Stimulated activated CD4-positive, alpha-beta T cell treated with anti-CD3 and anti-CD28 coated beads, TNF-alpha, amount 100 ng/mL, for 24 hours (primary cell): ENCODE measurements around the gene IFT74.
"Not testable (repeated sequence)": the region's sequence is repeated elsewhere in the genome, so short reads cannot be mapped to it uniquely, and the experiment has no call there.

Source experiments
- DNase-seq, 3 experiments: peaks; one replicate each; pipeline ENCODE4 v3.0.0-alpha.2; 2020; ENCODE audit warnings: low read depth in 3 of 3

The IFT74 gene

DNA sequence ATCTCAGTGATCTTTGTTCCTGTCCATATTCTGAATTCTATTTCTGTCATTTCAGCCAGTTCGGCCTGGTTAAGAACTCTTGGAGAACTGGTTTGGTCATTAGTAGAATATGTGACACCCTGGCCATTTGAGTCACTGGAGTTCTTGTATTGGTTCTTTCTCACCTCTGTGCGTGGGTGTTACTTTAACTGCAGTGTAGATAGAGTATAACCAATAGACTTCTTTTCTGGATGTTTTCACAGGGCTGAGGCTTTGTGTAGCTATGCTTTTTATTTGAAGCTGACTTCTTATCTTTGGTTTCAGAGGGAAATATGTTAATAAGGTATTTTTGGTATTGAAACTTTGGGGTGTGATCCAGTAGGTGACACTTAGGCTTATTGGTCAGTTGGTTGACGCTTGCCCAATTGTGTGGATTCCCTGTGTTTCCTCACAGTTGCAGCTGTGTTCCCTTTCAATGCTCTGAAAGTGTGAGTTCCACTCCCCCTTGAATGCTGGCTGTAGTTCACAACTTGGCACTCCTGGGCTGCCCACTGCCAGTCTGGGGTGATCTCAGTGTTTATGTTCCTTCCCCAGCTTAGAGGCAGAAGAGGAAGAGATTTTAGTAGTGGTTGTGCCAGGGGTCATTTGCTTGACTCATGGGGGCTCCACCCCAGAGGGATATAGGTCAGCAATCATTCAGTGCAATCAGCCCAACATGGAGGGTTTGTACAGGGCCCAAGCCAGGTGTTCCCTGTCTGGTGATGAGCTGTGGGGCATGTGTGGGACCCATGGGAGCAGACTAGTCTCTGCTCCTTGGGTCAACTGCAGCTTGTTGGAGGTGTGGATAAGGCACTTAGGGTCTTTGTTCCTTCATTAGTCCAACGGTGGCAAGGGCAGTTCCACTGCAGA lies 117.9 kb downstream of the IFT74 start:
- no peak for DNase-seq

DNA sequence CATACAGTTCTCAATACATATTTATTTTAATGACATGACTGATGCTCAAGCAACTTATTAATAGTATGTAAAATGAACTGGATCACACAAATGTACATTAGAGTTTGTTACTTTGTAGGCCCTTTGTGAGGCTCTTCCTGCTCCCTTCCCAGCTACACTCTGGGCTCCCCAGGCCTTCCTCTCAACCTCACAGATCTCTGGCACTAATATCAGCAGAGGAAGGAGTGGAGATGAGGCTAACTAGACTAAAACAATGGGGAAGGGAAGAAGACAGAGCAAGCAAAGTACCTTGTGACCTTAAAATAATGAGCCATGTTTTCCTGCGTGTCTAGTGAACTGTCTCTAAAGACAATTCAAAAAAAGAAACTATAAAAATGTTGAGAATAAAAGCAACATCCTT lies 122.5 kb downstream of the IFT74 start:
- no peak for DNase-seq

DNA sequence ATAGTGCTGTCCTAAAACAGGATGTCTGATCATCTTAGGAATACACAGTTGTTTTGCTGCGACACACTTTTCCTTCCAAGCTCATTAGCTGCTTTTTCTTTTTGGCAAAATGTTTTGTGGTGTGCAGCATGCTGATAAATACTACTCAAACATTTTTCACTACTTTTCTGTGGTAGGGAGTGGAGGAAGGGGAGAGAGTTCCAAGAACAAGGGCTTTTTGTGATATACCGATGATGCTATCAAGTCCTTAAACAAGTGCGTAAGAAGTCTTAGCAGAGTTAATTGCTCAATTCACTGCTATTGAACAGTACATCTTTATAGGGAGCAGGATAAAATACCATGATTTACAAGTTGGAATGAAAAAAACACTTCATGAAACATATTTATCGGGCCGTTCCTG lies 129.2 kb downstream of the IFT74 start:
- no peak for DNase-seq

DNA sequence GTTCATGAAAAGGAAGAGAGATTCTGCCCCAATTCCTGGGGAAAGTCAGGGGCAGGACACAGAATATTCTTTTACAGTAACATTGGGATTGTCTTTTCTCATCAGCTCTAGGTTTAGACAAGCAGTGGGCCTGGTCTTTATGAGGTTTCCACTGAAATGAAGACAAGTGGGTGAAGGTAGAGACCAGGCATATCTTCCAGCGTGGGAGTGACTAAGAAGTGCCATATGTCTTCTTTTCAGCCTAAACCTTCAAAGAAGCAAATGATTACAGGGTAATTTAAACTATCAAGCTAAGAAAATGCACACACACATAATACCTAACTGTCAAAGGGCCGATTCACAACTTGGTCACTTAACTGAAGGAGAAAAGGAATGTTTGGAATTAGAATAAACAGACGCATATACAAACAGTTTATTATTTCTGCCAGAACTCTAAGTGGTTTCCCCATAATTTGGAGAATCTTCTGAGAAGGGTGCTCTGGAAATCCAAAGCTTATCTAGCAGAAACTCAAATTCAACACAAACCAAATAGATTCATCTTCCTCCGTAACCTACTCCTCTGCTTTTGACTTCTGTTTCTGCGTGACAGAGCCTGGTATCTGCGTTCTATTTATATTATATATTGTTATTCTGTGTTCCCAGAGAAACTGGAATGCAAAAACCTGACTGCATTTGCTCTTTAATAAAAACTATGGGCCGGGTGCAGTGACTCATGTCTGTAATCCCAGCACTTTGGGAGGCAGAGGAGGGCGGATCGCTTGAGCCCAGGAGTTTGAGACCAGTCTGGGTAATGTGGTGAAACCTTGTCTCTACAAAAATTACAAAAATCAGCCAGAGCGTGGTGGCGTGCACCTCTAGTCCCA lies 130.8 kb downstream of the IFT74 start:
- DNase-seq = no peak

DNA sequence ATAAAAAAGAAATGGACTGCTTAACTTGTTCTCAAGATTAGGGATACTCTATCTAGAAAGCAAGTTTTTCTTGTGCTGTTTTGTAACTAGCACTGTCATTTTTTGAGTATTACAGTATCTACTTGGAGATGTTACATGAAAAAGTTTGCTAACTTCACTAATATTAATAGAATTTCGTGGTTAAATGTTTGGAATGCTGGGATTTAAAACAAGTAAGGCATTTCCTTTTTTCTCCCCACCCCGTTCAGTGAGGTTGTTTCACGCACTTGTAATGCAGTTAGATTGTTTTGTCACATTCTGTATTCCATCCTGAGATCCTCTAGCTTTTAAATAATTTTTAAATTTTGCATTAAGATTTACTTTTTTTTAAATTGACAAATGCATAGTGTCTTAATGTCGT lies 132.8 kb downstream of the IFT74 start:
- no peak for DNase-seq

DNA sequence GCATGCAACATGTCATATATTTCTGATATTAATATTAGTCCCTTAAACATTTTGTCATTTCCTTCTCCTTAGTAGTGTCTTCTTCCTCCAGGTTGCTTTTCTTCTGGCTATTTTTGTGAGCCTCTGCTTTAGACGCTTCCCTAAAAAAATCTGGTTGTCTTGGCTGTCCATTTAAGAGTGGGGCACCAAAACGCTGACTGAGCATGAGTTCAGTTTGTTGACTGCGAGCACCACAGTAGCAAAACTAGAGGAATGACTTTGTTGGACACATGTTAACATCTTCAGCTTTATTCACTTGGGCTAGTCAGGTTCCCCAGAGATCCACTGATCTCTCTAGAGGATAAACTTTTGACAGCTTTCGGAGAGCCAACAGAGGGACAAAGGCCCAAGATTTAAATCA lies 133.5 kb downstream of the IFT74 start:
- DNase-seq = no peak

DNA sequence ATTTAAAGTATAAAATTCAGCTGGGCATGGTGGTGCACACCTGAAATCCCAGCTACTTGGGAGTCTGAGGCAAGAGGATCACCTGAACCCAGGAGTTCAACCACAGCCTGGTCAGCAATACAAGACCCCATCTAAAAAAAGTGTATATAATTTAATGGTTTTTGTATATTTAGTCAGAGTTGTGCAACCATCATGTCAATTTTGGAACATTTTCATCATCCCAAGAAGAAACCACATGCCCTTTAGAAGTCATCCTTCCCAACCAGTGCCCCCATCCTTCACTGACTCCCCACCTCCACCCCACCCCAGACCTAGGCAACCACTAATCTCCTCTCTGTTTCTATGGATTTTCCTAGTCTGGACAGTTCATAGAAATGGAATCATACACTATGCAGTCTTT lies 134.0 kb downstream of the IFT74 start:
- no peak for DNase-seq

DNA sequence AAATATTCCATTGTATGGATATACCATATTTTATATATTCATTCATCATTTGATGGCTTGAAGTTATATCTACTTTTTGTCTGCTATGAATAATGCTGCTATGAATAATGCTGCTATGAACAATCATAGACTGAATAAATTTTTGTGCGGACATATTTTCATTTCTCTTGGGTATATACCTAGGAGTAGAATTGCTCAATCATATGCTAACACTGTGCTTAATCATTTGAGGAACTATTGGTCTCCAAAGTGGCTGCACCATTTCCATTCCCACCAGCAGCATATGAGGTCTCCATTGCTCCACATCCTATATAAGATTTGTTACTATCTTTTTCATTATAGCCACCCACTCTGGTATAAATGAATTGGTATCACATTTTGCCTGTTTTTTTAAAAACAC lies 134.5 kb downstream of the IFT74 start:
- DNase-seq = no peak

DNA sequence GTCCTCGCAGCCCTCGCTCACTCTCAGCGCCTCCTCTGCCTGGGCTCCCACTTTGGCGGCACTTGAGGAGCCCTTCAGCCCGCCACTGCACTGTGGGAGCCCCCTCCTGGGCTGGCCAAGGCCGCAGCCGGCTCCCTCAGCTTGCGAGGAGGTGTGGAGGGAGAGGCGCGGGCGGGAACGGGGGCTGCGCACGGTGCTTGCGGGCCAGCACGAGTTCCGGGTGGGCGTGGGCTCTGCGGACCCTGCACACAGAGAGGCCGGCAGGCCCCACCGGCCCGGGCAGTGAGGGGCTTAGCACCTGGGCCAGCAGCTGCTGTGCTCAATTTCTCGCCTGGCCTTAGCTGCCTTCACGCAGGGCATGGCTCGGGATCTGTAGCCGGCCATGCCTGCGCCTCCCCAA lies 136.3 kb downstream of the IFT74 start:
- not testable (repeated sequence) for DNase-seq

DNA sequence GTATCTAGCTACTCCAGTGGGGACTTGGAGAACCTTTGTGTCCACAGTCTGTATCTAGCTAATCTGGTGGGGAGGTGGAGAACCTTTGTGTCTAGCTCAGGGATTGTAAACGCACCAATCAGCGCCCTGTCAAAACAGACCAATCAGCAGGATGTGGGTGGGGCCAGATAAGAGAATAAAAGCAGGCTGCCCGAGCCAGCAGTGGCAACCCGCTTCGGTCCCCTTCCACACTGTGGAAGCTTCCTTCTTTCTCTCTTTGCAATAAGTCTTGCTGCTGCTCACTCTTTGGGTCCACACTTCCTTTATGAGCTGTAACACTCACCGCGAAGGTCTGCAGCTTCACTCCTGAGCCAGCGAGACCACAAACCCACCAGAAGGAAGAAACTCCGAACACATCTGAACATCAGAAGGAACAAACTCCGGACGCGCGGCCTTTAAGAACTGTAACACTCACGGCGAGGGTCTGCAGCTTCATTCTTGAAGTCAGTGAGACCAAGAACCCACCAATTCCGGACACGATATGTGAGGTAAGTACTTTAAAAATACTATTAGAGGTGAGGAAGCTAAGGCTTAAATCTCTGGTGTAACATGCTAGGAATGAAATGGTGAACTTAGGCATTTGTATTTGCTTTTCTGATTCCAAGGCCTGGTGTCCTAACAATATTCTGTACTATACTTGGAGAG lies 137.3 kb downstream of the IFT74 start:
- DNase-seq = not testable (repeated sequence)

DNA sequence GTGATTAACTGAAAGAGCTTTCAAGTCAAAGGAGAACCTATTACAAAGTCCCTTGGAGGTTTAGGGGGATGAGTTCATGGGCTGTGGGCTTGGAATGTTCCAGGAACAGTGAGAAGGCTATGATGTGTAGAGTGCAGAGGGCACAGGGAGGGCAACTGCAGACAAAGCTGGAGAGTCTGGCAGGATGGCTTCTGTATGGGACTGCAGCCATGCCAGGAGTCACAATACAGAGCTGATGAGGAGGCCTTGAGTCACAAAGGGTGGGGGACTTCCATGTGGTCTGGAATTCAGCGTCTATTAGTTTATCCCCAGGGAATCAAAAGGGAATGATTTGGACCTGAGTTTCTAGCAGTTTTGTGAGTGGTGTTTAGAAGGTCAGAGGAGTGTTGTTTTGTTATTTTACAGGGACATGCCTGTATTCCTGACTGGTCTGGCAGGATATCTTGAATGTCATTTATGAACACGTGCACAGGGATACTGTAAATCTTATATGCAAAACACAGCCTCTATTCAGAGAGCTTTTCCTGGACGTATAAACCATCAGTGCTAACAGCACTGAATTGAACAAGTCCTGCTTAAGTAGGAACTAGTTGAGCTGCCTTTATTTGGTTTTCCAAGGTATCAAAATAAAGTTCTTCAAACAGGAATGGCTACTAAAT lies 138.6 kb downstream of the IFT74 start:
- DNase-seq = no peak

DNA sequence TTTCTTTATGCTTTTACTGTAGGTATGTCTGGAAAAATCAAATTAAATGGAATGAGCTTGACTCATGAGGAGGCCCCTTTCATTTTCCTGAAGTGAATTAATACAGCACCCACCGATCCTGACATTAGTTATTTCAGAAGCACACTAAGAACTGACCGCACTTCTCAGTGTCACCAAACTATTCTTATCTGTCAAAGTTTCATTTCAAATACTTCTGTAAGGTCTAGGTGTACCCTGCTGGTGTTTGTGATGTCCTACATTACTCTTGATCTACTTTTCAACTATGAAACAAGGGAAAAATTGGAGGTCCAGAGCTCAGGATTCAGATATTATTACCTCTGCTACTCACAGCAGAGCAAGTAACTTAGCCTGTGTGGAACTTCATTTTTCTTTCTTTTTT lies 151.0 kb downstream of the IFT74 start:
- no peak for DNase-seq

DNA sequence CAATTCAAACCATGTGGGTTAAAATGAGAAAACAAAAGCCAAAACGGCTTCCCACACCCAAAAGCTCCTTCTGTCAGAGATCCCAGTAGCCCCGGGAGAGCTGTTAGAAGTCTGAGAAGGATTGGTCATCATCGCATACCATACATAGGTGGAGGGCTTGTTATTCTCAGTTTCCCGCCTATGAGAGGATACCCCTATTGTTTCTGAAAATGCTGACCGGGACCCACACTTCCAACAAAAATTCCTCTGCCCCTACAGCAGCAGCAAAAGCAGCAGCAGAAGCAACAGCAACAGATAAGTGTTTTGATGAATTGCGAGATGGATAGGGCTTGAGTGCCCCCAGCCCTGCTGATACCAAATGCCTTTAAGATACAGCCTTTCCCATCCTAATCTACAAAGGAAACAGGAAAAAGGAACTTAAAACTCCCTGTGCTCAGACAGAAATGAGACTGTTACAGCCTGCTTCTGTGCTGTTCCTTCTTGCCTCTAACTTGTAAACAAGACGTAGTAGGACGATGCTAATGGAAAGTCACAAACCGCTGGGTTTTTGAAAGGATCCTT lies 152.8 kb downstream of the IFT74 start, which contains the start of gene TEK:
Gene TEK (plus strand): TSS at position 245 of the 561 bp plus-strand sequence. CDS start 366 bp downstream, outside the sequence.
- no peak for DNase-seq

DNA sequence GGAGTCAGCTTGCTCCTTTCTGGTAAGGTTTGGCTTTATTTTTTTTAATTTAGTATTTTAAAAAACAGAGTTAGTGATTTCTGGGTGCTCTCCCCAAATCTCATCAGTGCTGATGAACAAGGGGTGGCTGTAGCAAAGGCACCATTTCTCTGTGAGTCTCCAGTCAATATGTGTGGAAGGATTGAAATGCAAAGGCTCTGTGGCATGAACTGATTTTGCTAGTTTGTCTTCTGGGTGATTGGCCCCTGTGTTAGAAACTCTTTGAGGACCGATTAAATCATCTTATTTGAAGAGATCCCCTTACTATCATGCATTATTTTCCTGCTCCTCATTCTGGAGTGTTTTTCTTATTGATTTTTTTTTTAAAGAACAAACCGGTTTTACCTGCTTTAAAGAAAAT lies 153.4 kb downstream of the IFT74 start:
- DNase-seq = no peak

DNA sequence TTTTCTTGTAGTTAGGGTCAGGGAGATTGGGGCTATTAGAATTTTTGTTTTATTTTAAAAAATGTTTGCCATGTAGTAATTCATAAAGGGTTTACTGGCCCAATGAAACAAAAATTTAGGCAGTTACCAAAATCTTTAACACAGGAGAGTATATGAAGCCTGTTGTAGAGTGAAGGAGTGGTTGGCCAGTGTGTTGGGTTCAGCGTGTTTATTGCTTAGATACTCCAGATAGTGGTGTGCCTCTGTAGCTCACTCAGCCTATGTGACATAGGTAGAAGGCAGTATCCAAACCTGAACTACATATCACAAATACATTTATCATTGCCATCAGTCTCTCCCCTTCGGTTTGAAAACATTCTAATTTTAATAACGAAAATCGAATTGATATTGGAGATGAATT lies 154.0 kb downstream of the IFT74 start:
- no peak for DNase-seq

DNA sequence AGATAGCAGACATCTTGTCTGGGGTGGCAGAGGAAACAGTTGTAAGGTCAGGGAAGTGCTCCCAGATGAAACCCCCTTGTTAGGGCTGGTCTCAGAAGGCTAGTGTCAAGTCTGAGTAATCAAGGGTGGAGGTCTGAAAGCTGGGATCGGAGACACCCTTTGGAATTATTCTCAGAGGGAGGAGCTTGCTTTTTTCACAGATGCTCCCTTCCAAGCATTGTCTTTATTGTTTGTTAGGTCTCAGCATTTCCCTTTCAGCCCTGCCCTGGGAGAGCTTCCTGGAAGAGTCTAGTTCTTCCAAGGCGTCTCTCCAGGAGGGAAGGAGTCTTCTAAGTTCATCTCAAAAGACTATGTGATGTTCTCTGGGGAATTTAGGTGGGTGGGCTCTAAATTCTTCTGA lies 156.0 kb downstream of the IFT74 start:
- no peak for DNase-seq
